CD4-positive, alpha-beta T cell treated with Interleukin-17A for 1 hour (primary cell): ENCODE data around the gene MKKS.

Experiments used
- DNase-seq: peaks from one replicate; pipeline ENCODE4 v3.0.0-alpha.2; 2020

Gene MKKS

DNA sequence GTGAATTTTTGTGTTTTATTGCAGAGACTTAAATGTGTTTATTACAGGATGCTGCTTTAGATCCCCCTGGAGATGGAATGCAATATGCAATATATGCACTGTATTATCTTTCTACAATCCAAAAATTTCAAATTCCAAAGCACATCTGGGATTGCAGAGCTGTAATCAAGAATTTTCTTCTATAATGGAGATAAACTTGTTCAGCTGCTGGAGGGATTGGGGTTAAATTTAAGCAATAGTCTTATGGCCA, 66.4 kb downstream of the MKKS start:
- no peak for DNase-seq

DNA sequence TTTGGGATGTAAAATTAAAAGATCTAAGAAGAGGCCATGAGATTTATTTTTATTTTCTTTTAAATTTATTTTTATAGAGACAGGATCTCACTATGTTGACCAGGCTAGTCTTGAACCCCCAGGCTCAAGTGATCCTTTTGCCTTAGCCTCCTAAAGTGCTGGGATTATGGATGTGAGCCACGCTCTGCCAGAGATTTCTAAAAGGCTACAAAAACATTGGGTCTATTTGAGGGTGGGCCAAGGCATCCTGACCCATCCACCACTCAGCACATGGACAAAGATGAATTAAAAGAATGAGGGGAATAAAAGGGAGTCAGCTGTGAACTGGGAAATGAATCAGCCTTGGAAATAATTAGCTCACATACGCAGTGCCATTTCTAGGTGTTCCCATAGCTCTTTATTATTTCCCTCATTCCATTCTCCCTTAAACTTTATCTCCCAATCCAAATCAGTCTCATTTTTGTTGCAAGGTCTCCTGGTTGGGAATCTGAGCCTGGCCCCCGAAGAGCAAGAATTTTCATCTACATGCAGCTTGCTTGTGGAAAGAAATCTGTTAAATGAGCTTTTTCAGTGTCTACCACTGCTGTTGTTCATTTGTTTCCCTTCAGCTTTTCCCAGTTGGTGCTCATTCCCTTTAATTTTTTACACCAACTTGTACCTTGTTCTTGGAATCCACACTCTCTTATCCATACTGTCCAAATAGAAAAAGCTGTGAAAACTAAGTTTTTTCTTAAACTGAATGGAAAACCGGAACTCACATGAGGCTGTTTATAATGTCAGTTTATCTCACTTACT, 66.9 kb downstream of the MKKS start:
- no peak for DNase-seq

DNA sequence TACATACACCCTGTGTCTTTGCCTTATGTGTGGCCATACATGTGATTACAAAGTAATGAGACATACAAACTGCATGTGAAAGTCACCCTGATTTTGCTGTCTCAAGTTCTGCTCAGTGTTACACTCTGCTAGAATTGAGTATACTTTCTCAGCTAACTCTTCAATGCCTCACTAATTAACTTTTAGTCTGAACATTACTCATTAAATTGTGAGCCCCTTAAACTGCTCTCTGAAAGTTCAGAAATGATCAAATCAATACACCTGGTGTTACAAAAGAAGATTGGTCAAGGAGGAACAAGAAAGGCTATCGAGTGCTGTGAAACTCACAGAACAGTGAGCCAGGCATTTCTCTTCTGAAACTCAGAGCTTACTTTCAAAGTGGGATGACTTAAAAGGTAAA, 71.3 kb downstream of the MKKS start:
- no peak for DNase-seq

DNA sequence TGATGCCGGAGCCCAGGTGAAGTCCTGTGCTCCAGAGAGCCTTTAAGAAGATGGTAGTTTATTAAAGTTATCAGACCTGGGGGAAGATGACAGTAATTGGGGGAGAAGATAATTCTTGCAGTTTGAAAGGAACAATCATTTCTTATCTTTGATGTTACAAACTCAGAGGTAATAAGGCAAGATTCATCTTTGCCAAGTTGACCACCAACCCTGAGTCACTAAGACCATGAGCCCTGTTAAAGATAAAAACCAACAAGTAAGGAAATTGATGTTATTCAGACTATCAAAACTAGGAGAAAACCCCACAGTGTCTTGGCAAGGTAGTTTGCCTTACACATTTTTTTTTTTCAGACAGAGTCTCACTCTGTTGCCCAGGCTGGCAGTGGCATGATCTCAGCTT, 73.1 kb downstream of the MKKS start:
- DNase-seq: no peak

DNA sequence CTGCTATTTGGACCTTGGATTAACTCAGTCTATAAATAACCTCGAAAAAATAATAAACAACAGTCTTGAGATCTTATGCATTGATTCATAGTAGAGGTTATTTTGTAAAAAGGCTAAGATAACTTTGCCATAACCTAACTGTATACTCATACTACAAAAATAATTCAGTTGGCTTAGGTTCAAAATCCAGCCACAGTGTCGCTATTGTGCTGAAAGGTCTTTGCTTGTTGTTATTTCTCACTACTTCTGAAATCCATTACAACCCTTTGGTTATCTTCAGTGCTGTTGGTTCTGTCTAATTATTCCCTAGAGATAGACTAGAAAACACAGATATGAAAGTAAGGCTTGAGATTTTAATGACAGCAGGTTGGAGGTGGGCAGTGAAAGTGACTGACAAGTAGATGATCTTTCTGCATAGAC, 74.4 kb downstream of the MKKS start:
- DNase-seq: no peak

DNA sequence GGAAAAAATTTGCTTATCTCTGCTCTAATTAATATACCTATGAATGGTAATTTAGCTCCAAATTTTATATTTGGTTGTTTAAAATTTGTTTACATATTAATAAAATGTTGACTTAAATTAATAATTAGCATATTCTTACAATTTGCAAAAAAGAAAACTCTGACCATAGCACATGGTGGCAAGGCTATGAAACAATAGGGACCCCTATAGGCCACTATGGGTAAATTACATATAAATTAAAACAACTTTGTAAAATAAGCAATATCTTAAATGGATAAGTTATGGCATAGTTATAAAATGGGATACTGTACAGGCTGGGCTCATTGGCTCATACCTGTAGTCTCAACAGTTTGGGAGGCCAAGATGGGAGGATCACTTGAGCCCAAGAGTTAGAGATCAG, 76.0 kb downstream of the MKKS start:
- DNase-seq: no peak

DNA sequence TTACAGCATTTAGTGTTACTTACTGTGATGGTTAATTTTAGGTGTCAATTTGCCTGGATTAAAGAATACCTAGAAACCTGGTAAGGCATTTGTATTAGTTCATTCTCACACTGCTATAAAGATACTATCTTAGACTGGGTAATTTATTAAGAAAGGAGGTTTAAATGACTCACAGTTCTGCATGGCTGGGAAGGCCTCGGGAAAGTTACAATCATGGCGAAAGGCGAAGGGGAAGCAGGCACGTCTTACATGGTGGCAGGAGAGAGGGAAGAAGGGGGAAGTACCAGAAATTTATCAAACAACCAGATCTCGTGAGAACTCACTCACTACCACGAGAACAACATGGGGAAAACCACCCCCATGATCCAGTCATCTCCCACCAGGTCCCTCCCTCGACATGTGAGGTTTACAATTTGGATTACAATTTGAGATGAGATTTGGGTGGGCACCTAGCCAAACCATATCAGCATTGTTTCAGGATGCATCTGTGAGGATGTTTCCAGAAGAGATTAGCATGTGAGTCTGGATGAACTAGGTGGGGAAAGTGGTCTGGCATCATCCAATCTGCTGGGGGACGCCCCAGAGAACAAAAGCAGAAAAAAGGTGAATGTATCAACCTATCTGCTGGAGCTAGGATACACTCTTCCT, 76.8 kb downstream of the MKKS start:
- no peak for DNase-seq

DNA sequence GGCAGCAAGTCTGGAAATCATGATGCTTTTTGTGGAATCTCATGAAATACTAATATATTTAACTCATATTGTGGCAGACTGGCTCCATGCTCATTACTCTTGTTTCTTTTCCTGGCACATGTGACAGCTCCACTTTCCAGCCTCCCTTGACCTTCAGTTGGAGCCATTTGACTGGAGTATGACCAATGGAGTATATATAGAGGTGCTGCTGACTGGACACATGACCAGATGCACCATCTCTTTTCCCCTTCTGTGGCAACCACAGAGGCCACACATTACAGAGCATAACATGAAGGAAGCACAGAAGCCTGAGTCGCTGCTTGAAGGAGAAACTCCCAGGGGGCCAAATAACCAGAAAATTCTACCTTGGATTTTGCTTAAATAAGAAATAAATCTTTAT, 77.4 kb downstream of the MKKS start:
- DNase-seq: no peak

DNA sequence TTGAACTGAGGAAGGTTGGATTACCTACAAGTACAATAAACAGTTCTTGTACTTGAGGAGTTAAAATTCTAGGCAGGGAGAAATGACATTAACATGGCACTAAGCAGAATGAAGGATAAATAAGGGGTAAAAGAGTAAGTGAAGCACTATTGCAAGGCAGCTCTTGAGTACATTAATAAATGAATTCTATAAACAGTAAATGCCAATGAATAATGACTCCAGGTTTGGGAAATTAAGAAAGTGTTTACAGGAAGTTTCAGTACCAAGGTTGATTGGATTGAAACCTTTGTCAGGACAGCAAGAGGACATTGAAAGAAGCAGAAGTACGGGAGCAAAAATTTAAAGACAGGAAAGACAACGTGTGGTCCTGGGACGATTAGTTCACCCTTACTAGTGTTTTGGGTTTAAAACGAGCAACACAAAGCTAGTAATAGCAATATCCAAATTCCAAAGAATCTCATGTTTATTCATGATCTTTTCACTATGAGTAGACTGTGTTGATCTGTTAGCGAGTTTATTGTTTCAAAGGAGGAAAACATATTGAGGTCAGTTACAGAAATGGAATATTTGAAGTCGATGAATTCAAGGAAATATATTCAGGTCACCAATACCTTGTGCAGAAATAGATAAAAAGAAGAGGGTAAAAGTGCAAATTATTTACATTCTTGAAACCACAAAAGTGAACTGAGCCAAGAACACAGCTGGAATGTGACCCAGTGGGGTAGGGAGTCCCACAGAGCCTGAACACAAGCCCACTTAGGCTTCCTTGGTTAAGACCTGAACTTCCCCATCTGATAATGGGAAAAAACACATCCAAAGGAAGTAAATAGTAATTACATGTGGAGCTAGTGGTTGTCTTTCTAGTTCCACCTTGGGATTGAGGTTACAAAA, 80.8 kb downstream of the MKKS start:
- DNase-seq: no peak
